NCI-H1694 treated with DMSO at 0.1 percent for 48 hours (cell line): ENCODE results near the gene FBXO5.
"Not testable (repeated sequence)": the region's sequence is repeated elsewhere in the genome, so short reads cannot be mapped to it uniquely, and the experiment has no call there.

Experiments used
- DNase-seq: peaks from one replicate; lab custom pipeline; 2025; lab: John Stamatoyannopoulos, UW

Gene FBXO5, protein sequence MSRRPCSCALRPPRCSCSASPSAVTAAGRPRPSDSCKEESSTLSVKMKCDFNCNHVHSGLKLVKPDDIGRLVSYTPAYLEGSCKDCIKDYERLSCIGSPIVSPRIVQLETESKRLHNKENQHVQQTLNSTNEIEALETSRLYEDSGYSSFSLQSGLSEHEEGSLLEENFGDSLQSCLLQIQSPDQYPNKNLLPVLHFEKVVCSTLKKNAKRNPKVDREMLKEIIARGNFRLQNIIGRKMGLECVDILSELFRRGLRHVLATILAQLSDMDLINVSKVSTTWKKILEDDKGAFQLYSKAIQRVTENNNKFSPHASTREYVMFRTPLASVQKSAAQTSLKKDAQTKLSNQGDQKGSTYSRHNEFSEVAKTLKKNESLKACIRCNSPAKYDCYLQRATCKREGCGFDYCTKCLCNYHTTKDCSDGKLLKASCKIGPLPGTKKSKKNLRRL

DNA sequence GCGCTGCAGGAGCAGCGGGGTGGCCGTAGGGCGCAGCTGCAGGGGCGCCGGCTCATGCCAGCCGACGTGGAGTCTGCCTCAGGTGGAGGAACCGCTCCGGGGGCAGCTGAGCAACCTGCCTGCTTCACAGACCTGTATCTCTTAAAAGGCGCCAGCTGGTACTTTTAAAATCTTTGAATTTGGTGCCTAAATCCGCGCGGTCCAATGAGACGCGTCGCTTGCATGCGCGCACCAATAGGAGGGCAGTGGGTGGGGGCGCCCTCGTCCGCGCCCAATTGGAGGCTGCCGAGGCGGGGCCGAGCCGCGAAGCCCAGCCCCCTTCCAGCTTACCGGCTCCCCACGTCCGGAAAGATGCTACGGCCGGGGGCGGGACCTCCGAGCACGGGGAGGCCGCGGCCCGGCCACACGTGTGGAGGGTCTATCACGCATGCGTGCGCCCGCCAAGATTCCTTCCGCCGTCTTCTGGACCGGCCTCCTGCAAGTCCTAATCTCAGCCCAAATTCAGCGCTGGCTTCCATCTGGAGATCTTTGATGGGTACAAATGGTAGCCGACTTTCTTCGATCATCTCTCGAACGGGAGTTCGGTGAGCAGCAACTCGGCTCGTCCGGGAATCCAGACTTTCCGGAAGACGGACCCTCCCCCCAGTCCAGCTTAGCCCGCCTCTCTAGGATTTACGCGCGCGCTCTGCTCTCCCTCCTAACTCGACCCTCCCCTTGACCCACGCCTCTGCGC lies at the start of gene FBXO5:
Gene FBXO5 (minus strand): TSS at position 138 of the 733 bp plus-strand sequence. CDS start 82 bp downstream, at position 56.
- DNase-seq, result peak; percentile 93

DNA sequence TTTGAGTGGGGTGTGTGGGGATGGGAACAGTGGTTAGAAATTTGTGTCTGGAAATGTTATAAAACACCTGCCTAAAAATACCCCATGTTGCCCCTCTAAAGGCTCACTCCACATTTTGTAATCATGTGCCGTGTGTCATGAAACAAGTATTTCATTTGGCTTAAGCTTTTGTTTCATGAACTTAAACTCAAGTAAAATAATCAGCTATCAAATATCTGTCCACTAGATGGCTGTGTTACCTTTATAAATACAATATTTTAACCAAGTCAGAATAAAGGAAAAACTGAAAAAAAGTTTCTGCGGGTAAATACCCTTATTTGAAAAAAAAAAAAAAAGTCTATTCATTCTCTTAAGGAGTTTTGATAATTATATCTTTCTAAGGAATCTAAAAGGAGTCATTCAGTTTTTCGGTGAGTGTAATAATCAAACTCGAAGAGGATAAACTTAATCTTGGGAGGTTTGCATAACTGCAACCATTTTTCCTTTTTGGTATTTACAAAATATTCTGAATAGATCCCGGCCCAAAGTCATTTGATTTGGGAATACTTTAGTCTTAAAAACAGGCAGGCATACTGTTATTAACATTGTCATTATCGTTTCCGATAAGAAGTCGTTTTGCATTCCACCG lies 49.5 kb upstream of the FBXO5 start:
- DNase-seq, result peak; percentile 6

DNA sequence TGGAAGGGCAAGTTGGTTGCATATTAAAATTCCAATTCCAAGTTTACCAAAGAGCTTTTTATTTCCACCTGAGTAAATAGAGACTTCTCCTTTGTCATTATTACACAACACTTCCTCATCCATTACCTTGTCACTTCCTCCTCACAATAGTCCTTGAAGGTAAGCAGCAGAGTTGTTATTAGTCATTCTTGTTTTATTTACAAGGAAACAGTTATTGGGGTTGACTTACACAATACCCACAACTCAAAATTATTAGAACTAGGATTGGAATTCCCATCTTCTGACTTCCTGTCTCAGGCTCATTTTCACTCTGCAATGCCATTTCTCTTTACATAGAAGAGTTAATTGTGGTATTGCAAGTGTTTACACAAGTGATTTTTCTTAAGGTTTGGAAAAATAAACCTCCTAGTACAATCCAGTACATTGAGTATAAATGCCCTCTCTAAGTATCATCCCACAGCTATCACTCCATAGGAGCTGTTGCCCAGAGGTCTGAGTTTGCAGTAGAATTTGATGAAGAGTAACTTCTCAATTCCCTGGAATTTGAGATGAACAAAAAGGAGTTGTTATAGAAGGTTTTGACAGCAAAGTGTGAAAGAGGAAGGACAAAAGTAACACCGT lies 48.6 kb upstream of the FBXO5 start:
- DNase-seq, result no peak

DNA sequence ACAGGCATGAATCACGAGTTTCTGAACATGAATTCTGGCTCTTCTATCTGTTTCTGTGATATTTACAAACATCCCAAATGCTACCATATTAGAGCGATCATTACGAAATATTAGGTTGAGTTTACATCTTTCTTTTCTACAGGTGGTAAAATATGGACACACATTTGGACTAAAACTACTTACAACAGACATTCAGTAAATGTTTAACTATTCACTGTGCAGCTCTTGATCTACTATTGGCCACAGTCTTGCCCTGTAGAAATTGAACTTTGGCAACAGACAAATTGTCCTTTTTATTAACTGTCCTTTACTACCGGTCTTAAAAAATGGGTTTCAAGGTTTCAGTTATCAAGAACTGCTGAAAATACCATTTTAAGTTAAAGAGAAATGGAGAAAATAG lies 46.1 kb upstream of the FBXO5 start:
- no peak for DNase-seq

DNA sequence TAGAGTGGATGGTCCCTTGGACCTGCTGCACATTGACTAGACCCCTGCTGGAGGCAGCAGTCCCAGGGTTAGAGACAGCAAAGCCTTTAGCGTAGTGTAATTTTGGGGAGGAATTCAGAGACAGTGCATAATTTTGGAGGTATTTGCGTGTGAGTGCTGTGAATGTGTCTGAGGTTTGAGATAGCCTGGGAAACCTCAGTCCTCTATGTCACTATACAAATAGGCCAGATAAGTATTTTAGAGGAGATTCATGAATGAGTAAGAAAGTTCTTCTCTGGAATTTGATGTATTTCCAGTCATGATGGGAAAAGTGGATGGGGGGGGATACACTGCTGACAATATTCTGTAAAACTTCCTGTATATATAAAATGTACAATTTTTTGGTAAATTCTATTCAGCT lies 45.4 kb upstream of the FBXO5 start:
- DNase-seq, result no peak

DNA sequence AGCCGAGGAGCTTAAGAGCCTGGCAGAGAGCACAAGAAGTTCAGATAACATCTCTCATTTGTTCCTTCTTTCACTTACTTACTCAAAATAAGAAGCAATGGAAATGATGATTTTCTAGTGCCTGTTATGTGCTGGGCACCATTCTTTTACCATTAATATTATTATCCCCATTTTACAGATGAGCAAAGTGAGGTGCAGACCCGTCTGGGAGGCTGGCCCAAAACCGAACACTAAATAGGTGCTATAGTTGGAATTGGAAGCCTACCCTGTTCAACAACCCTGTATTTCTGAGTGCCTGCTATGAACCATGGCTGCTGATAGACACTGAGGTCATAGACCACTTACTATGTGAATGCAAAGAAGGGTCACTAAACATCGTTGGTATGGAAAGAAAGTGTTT lies 44.6 kb upstream of the FBXO5 start:
- no peak for DNase-seq

DNA sequence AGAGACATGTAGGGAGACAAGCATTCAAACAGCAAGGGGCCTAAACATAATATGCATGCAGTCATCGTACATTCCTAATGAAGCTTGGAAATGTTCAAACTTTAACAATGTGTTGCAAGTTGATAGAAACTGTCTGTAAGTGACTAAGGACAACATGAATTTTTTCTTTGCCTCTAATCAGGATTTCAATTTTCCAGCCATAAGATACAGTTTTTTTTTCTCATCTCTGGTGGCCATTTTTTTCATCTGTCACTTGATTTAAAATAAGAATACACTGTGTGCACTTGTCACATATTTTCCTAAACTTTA lies 41.8 kb upstream of the FBXO5 start:
- no peak for DNase-seq

DNA sequence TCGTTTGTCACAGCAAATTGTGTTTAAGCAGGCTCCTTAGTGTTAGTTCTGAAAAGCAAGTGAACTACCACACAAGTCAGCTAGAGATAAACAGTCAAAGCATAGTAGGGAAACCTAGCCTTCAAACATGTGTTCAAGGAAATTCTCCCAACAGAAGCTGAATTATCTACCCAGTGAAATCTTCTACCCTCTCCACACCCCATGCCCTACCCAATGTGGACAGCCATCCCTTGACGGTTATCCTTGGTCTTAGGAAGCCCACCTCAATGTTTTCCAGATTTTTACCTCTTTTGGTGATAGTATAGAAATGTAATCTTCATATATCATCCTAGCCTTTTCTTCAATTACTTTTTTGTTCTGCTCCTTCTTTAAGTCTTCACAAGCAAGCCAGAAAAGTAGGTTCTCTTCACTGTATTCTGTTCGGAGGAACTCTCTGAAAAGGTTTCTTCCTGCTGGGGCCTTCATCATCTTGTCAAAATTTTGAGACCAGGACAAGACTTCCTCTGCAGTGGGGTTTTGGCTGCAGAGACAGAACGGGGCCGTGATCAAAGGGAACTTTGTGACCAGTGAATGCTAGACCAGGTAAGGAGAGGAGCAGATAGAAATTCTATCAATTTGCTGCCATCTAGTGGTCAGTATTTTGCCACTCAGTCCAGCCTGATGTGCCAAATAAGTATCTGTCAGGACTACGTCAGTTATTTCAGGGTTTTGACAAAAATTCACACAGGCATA lies 41.3 kb upstream of the FBXO5 start:
- DNase-seq, result peak; percentile 22

DNA sequence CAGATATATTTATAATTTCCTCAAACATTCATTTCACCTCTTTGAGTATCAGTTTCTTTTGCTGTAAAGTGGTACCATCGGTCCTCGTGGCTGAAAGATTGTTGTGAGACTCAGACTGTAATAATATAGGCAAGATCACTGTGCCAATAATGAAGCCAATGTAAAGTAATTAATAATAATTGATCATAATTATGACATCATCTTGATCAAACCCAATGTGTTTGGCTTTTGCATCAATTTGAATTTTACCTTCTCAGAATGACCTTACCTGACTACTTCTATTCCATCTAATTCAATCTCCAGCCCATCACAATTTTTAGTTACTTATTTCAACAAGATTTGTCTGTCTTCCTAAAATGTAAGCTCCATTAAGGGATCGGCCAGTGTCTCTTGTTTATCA lies 35.5 kb upstream of the FBXO5 start:
- DNase-seq, result no peak

DNA sequence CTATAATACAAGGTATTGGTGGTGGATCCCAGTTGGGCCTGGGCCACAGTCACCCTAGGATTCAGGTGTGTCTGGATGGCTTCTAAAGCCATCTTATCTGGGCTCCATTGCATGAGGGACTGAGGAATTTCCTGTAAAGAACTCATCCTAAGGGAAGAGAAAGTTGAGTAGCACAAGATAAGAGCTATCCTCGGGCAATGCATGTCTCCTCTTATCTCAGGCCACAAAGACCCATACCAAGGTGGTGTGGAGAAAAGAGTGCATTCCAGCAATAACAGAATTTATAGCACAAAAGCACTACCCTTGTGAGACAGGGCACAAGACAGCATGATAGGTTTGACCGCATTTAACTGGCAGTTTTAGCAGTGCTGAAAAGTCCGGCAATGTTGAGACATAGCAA lies 34.0 kb upstream of the FBXO5 start:
- DNase-seq, result no peak

DNA sequence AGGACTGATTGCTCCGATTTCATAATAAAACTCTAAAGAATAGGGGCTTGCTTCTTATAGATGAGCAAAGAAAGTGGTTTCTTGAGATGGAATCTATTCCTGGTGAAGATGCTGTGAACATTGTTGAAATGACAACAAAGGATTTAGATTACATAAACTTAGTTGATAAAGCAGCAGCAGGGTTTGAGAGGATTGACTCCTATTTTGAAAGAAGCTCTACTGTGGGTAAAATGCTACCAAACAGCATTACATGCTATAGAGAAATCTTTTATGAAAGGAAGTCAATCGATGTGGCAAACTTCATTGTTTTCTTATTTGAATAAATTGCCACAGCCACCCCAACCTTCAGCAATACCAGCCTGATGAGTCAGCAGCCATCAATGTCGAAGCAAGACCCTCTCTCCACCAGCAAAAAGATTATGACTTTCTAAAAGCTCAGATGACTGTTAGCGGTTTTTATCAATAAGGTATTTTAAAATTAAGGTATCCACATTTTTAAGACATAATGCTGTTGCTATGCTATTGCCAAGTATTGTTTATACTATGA lies 32.3 kb upstream of the FBXO5 start:
- DNase-seq, result no peak

DNA sequence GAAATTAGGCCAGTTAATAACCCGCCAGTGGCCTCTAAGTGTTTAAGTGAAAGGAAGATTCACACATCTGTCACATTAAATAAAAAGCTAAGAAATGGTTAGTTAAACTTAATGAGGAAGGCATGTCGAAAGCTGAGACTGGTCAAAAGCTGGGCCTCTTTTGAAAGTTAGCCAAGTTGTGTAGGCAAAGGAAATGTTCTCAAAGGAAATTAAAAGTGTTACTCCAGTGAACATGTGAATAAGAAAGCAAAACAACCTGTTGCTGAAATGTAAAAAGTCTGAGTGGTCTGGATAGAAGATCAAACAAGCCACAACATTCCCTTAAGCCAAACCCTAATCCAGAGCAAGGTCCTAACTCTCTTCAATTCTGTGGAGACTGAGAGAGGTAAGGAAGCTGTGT lies 30.6 kb upstream of the FBXO5 start:
- DNase-seq, result no peak

DNA sequence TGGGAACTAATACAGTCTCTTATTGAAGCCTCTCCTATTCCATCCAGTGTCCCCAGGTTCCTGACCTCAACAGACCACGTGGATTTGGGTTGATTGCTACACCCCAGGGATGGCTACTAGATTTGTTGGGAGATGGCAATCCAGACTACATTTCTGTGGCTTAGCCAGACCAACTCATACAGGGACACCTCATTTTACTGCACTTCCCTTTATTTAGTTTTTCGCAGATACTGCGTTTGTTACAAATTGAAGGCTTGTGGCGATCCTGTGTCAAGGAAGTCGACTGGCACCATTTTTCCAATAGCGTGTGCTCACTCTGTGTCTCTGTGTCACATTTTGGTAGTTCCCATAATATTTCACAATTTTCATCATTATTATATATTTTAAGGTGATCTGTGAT lies 30.0 kb upstream of the FBXO5 start:
- DNase-seq, result no peak

DNA sequence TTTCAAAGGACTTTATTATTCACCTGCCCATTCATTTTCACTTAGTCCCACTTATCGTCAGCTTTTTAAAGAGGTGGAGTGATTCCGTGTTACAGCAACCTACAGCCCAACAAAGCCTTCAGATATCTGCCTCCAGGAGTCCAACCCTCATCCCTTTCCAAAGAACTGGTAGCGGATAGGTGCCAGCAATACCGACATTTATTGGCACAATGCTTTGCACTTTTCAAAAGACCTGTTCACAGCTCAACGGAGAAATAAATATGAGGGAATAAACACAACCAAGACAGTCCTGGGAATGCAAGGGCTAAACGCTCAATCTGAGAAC lies 20.5 kb upstream of the FBXO5 start:
- DNase-seq, result no peak

DNA sequence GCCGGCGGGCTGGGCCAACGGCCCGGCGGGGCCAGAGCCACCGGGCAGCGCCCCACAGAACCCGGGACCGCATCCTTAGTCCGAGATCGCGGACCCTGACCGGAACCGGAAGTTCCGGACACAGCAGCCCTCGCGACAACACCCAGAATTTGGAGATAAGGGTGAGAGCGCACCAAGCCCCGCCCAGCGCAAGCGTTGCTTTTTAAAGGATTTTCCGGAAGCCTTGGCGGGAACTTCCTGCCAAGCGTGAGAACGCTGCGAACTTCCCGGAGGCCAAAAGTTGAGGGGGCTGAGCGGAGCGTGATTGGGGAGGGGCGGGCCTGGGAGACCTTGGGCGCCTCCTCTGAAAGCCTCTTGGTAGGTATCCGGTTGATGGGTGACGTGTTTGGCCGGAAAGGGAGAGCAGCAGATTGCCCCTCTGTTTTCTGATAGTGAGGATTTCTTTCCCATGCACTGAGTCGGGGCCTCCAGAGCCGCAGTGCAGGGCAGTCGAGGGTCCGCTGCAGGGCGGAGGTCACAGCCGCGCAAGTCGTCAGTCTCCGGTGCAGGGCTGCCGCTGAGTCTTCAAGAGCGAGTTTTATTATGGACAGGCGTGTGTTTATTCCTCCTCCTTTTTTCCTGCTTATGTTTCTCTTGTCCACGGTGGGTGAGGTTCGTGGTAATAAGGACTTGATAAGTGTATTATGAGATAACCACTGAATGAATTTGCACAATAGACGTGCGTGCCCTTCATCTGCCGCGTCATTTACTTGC lies 19.9 kb upstream of the FBXO5 start, which contains the start of gene MTRF1L:
Gene MTRF1L (minus strand): TSS at position 97 of the 753 bp plus-strand sequence. CDS start 24 bp downstream, at position 73.
- DNase-seq, result peak; percentile 88

DNA sequence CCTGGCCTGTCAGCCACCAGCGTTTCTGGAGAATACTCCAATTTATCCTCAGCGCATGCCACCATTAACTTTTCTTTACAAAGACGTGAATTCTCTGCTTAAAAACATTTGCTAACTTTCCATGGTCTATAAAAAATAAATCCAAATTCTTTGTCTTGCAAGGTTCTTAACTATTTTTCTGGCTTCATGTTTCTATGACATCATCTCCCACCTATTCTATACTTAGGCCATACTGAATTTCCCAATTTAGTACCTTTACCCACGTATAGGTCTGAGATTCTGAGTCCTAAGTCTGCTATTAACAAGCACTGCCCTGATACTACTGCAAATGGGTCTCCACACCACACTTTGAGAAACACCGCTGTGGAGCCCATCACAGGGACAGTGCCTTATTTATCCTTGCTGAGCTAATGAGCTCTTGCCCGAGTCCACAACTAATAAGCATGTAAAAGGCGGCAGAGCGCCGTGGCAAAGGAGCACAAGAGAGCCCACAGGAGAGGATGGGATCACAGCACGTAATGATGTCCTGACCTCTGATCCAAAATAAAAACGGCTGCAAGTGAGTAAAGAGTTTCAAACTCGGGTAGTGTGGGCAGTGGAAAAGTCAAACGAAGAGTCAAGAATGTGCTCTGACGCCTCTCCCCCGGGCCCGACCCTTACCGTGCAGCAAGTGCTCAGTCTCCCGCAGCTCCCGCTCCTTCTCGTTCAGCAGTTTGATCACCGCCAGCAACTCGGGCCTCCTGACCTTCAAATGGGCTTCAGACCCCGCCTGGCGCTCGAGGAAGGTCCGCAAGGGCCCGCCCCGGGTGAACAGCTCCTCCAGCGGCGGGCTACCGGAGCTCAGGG lies 19.1 kb upstream of the FBXO5 start:
- DNase-seq, result no peak

DNA sequence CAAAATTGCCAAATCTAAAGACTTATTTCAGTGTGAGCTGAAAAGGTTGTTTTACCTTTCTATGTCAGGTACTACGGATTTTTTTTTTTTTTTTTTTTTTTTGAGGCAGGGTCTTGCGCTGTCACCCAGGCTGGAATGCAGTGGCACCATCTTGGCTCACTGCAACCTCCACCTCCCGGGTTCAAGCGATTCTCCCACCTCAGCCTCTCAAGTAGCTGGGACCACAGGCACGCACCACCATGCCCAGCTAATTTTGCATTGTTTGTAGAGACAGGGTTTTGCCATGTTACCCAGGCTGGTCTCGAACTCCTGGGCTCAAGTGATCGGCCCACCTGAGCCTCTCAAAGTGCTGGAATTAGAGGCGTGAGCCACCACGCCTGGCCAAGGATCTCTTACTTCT lies 17.9 kb upstream of the FBXO5 start:
- DNase-seq, result not testable (repeated sequence)

DNA sequence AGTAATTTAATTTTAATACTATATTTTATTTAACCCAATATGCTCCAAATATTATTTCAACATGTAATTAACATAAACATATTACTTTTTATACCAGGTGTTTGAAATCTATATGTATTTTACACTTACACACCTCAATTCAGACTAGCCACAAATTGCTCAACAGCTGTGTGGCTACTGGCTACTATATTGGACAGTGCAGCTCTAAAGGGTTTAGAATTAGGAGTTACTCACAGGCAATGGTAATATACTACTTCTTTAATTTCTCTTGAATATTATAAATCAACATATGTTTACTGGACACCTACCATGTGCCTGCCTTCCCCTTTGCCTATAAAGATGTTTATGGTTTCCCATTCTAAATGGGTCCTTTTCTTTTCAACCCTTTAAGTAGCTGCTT lies 17.4 kb upstream of the FBXO5 start:
- DNase-seq, result no peak

DNA sequence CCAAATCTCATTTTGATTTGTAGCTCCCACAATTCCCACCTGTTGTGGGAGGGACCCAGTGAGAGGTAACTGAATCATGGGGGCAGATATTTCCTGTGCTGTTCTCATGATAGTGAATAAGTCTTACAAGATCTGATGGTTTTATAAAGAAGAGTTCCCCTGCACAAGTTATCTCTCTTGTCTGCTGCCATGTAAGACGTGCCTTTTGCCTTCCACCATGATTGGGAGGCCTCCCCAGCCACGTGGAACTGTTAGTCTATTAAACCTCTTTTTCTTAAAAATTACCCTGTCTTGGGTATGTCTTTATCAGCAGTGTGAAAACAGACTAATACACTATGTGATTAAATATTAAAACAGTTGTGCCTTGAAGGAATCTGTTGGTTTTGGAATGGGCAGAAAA lies 16.7 kb upstream of the FBXO5 start:
- not testable (repeated sequence) for DNase-seq

DNA sequence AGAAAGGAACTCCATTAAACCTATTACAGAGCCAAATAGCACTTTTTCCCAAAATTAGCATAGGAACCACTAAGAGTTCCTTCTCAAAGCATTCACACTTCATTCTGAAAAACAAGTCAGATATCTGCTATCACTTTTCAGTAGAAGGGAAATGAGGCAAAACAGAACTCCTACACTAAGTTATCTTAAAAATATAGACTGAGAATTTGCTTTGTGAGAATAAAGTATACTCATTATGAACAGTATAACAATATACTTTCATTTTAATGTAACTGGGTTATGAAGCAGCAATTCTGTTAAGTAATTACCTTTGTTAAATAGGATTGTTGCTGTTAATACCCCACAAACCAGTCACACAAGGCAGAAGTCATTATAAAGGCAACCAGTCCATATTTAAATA lies 11.0 kb upstream of the FBXO5 start:
- no peak for DNase-seq
